Activated gamma-delta T cell treated with Interleukin-2 at 50 U/mL for 16 hours (primary cell): ENCODE results near the gene TPST2.

Experiments
- DNase-seq: peaks from one replicate; pipeline ENCODE4 v3.0.0-alpha.2; 2020

TPST2 gene

DNA sequence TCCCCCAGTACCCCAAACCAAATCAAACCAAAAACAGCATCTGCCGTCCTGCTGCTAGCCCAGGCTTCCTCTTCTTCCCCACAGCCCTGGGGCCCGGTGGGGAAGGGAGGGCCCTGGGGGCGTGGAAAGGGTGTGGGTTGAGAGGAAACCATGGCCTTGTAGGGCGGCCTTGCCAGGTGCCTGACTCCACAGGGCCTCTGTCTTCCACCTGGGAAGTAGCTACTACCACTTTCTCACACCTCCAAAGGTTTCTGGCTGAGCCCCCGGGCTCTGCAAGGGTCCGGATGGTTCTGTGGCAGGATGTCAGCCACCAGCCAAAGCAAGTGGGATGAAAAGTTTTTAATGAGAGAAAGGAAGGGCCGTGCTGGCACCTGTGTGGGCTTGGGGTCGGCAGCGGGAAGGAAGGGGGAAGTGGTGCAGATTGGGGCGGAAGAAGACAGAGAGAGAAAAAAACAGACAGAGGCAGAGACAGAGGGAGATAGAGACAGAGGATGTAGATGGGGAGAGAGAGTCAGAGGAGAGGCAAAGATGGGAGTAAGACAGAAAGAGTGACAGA, 10.5 kb downstream of the TPST2 start:
- DNase-seq = peak; percentile 59

DNA sequence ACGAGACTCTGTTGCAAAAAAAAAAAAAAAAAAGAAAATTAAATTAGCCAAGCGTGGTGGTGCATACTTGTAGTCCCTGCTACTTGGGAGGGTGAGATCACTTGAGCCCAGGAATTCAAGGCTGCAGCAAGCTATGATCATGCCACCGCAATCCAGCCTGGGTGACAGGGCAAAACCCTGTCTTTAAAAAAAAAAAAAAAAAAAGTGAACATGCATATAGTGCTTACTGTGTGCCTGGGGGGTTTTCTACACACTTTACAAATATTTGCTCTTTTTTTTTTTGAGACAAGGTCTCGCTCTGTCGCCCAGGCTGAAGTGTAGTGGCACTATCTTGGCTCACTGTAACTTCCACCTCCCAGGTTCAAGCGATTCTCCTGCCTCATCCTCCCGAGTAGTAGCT, 12.9 kb downstream of the TPST2 start:
- DNase-seq = no peak

DNA sequence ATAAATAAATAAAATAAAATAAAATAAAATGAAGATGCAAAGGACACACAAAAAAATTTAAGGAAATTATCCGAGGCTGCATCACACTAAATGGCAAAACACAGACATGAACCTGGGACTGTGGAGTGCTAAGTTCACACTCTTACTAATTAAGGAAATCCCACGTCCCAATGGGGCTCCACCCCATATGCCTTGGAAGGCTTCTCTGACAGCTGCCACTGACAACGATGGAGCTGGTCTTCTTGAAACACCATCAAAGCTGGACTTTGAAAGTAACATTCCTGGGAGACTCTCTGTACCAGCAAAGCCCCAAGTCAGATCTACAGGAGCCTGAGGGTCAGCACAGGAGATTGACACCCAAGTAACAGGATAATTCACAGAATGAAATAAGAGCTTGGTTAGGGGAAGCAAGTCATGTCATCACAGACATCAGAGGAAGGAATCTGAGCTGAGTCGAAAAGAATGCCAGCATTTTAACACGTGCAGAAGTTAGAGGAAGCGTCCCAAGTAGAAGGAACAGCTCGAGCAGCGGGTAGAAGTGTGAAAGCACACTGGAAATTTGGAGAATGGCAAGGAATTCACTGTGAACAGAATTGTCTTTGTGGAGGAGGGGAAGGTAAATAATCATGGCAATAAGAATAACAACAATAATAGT, 13.8 kb downstream of the TPST2 start:
- no peak for DNase-seq

DNA sequence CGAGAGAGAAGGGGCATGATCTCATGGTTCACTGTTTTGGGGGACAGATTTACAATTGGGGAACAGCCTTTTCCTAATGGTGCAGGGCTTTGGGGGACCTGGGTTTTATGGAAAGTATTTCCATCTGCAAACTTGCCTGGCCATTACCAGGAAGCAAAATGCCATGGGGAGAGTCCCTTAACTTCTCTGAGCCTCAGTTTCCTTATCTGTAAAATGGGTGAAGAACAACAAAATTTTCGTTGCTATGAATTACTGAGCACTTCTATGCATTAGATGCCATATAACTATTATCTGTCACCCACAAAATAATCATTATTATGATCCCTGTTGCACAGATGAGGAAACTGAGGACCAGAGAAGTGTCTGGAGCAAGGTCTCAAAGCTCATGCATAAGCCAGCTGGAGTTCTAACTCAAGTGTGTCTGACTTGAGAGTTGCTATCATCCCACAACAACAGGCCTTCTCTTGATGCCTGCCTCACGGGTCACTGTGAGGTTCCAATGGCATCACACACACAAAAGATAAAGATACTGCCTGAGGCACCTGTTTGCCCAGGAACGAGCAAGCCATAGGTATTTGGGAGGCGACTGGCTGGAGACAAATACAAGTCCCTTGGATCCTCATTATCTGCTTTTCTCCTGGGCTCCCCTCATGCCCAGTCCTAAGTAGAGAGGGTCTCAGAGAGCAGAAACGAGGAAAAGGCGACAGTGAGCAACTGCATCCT, 15.8 kb downstream of the TPST2 start:
- DNase-seq = no peak

DNA sequence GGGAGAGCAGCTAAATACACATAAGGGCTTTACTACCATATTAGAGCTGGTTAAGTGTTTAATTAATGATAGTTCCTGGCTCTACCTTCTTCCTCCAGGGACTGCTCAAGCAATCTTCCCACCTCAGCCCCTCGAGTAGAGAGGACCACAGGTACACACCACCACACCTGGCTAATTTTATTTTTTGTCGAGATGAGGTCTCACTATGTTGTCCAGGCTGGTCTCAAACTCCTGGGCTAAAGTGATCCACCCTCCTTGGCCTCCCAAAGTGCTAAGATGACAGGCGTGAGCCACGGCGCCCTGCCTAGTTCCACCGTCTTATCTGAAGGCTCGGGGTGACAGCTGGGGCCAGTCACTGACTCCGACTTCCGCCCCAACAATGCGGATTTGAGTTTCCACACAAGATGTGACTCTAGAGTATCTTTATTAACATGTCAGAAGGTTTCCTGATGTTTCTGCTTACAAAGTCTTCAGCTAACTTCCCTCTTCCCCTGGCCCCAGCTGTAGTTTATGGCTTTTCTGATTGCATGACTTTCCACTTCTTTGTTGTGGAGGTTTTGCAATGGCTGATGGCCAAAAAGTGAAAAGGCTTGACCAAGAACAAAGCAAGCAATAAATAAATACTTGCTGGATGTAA, 16.8 kb downstream of the TPST2 start:
- DNase-seq = no peak

DNA sequence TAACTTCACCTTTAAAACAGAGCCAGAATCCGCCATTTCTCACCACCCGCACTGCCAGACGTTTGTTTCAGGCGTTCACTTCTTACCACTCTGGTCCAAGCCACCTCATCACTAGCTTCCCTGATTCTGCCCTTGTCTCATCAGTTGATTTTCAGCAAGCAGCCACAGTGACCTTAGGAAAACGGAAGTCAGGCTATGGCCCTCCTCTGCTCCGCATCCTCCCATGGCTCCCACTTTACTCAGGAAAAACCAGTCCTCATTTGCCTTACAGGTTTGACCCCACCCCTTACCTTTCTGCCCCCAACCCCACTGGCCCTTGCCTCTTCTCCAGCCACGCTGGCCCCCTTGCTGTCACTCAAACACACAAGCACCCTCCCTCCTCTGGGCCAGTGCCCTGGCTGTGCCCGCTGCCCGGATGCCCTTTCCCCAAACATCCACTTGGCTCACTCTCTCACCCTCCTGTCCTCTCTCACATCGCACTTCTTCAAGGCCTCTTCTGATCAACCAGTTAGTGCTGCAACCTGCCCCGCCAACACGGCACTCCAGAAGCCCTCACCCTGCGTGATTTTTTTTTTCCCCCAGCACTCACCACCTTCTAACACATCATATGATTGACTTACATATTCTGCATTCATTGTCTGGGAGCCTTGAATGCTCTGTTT, 18.9 kb downstream of the TPST2 start:
- no peak for DNase-seq

DNA sequence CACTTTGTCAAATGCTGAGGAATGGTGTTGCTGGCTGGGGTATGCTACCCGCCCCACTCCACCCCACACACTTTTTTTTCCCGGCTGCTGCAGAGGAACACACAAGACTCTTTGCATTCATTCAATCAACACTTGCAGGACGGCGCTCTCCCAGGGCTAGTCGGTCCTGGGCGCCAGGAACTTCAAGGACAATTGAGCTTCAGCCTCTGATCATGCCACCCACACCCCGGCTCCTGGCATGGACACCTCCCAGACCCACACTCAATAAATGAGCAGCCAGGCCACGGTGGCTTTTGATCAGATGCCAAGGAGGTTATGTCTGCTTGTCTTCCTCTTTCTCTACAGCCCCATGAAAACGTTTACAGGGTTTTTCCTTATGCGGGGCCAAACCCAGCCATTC, 19.8 kb downstream of the TPST2 start:
- no peak for DNase-seq

DNA sequence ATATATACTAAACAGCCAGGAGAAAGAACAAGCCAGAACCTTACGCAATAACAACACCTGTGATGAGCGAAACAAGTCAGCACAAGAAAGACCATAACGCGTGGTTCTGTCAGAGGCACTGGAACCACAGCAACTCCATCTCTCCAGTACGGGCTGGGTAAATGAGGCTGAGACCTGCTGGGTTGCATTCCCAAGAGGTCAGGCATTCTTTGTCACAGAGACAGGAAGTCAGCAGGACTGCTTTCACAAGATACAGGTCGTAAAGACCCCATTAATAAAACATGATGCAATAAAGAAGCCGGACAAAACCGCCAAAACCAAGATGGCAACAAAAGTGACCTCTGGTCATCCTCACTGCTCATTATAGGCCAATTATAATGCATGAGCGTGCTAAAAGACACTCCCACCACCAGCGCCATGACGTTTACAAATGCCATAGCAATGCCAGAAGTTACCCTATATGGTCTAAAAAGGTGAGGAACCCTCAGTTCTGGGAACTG, 21.7 kb downstream of the TPST2 start:
- no peak for DNase-seq

DNA sequence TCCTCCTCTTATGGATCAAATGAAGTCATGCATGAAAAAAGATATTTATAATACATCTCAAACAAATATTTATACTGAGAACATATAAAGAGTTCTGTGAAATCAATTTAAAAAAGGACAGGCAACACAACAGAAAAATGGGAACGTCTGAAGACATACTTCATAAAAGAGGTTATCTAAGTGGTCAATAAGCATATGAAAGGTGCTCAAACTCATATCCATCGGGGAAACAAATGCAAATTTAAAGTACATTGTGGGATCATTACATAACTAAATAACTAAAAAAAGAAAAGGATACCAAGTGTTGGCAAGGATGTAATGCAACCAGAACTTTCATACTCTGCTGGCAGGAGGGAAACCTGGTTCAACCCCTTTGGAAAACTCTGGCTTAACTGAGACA, 22.3 kb downstream of the TPST2 start:
- no peak for DNase-seq

DNA sequence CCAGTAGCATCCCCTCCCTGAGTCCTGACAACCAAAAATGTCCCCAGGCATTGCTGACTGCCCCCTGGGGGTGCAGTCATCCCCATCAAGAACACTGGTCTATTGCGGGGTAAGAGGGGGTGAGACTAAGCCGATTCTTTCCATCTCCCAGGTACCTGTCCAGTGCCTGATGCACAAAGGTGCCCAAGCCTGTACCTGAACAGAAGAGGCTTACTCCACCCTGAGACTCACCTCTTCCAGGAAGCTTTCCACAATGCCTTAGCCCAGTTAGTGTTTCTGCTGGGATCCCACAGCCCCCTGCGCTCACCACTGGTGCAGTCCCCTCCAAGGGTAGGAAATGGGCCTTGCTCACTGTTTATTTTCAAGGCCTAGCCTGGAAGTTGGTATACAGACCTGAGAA, 22.9 kb downstream of the TPST2 start:
- no peak for DNase-seq

DNA sequence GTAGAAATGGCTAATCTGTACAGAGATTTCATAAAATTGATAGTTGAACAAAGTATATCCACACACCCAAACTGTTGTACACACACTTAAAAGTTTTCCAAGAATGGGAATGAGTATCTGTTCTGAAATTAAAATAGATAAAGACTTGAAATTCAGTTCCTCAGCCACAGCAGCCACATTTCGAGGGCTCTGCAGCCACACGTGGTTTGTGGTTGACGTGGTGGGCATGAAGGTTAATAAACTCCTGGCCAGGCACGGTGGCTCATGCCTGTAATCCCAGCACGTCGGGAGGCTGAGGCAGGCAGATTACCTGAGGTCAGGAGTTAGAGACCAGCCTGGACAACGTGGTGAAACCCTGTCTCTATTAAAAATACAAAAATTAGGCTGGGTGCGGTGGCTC, 24.0 kb downstream of the TPST2 start:
- no peak for DNase-seq

DNA sequence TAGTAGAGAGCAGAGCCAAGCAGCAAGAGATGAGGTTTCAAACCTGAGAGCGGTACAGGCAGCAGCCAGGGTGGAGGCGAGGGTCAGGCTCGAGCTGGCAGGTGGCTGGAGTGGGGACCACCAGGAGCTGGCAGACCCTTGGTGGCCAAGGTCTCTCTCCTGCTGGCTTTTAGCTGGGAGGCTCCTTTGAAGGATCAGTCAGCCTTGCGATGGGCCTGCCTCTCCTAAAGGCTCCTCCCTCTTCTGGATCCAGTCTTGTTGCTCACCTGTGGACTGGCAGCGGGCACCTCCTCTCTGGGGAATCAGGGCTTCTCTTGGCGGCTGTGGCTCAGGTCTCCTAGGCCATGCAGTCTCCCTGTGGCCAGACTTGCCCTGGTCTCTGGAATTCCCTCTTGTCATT, 24.8 kb downstream of the TPST2 start:
- DNase-seq = no peak

DNA sequence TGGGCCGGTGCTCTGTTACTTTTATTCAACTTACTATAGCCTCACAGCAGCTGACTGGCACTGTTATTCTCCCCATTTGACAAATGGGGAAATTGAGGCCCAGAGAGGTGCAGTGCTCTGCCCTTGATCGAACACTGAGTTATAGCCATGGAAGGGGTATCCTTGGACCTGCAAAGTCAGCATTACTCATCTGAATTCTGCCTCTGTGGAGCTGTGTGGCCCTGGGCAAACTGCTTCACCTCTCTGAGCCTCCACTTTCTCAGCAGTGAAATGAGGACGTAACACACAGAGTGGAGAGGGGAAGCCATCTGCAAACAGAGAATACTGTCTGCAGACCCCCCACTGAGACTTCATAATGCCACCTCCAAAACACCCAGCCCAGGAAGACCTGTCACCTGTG, 25.3 kb downstream of the TPST2 start:
- DNase-seq = no peak

DNA sequence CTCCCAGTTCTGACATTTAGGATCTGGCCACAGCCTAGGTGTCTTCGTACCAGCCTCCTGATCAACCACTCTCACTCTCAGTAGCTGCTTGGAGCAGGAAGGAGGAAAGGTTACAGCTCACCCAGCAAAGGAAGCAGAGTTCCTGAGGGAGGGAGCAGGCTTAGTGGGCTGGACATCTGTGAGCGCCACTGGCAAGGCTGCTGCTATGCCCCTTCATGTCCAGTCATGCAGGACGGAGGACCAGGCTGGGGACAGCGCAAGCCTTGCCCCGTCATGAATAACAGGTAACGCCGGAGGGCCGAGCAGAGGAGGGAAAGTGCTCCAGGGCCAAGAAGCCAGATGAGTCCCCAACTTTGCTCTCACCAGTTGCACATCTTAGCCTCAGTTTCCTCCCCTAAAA, 25.8 kb downstream of the TPST2 start:
- DNase-seq = no peak

DNA sequence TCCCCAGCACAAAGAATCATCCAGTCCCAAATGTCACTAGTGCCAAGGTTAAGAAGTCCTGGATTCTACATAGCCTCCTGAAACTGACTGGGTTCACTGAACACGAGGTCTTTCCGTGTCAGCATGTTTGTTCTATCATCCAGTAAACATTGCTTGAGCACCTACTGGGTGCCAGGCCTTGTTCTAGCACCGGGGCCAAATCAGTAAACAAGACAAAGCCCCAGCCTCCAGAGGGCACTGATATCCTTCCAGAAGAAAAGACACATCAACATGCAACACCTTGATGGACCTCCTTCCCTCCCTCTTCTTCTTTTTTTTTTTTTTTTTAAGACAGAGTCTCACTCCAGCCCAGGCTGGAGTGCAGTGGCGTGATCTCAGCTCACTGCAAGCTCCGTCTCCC, 26.9 kb downstream of the TPST2 start:
- DNase-seq = no peak

DNA sequence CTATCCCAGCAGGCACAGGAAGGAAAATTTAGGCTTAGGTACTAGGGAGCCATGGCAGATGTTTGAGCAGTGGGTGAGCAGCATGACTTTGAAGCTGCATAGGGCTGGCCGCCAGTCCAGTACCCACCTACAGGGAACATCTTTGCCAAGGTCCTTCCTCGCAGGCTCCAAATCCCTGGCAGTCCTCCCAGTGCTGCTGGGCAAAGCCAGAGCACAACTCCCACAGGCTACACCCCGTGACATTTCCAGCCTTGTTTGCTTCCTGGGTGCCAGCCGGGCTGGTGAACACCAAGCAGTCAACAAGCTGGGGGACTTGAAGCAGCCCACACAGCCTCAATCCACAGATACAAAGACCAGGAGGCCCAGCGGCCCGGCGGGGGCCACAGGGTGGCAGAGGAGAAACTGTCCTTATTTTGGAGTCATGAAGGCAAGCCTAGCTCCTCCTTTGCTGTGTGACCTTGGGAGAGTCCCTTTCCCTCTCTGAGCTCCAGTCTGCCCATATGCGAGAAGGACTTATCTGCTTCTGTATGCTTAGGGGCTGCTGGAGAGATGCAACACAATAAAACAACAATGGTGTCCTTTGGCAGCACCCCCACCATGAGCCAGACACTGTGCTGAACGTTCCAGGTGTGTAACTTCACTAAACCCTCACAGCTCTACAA, 28.0 kb downstream of the TPST2 start:
- no peak for DNase-seq

DNA sequence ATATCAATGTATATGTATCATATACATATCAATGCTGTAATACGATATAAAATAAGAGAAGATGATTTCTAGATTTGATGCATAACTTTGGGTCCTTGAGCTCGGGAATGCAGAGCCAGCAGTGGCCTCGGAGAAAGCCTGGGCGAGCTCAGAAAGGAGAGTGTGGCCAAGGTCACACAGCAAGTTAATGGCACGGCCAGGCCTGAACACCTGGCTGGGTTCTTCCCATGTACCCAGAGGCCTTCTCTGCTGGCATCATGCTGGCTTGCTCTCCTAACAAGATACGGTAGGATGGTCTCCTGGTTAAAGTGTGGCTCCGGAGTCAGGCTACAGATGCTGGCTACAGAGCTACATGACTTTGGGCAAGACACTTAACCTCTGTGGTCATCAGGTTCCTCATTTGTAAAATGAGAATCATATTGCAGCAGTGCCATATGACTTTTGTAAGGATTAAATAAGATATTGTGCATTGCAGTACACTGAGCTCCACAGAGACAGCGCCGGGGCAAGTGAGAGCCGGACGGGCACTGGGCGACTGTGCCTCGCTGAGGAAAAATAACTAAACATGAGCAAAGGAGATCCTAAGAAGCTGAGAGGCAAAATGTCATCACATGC, 29.9 kb downstream of the TPST2 start:
- DNase-seq = no peak

DNA sequence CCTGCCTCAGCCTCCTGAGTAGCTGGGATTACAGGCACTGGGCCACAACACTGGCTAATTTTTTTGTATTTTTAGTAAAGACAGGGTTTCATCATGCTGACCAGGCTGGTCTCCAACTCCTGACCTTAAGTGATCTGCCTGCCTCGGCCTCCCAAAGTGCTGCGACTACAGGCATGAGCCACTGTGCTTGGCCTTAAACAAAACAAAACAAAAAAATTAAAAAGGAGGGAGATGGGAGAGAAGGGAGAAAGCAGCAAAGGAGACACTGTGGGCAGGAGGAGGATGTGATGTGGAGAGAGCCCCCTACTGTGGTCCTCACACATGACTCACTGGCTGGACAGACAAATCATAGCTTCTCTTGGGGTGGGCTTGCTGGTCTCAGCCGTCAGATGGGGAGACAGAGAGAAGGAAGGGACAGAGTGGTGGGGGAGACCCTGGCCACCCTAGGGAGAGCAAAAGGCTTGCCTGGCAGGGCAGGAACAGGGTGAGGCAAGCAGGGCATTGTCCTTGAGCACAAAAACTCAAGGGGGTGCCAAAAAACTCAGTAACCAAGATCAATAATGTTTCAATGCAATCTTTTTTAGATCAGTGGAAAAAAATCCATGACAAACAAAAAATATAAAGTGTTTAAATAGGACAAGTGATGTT, 31.6 kb downstream of the TPST2 start:
- no peak for DNase-seq

DNA sequence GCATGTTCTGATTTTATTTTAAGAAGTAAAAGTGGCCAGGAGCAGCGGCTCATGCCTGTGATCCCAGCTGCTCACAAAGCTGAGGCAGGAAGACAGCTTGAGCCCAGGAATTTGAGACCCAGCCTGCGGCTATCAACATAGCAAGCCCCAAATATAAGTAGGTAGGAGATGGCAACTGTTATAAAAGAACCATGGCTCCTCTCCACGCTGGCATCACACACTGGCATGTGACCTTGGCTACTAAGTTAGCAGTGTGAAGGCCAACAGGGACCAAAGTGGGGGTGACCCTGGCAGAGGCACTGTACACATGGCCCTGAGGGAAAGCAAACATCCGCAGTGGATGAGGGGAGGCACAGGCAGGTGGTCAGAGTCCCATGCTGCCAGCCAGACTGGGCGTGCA, 33.0 kb downstream of the TPST2 start:
- DNase-seq = no peak

DNA sequence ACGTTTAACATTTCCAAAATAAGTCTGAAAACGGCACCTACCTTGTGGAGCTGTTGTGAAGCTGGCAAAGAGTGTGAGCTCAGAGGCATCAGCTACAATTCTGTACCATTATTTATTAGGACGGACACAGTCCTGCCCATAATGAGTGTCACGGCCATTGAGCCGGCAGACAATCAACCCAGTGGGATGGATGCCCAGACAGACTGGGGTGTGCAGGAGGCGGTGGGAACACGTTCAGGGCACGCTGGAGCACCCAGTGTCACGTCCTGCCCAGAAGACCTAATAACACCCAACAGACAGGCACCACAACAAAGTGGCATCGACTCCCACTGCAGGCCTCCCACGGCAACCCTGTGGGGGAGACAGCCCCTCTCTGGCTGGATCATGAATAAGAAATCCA, 34.5 kb downstream of the TPST2 start:
- no peak for DNase-seq

DNA sequence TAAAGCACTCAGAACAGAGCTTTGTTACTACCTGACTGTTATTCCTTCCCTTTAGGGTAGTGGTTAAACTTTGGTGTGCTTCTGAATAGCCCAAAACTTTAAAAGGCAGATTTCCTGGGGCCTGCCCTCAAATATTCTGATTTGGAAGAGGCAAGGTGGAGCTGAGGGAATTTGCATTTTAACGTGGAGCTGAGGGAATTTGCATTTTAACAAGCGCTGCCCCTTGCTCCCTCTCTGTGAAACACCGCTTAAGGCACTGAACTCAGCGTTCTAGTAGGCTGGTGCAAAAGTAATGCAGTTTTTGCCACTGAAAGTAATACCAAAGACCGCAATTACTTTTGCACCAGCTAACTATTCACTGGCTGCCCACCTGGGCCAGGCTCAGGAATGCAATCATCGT, 35.0 kb downstream of the TPST2 start:
- no peak for DNase-seq
